ENCODE results near the gene ATL1.
"Not testable (repeated sequence)": the region's sequence is repeated elsewhere in the genome, so short reads cannot be mapped to it uniquely, and the experiment has no call there.

Gene ATL1

GRCh38 chr14:50602035-50602434, 42.1 kb downstream of the ATL1 start:
- TF ChIP-seq POLR2A (IDR thresholded peaks at IDR 0.05; ENCODE audit: low read depth, low read length): no peak
- no peak for DNase-seq (ENCODE audit: insufficient read length, low spot score)
- FAIRE-seq: no peak

GRCh38 chr14:50603565-50603964, 43.6 kb downstream of the ATL1 start:
- TF ChIP-seq POLR2A (IDR thresholded peaks at IDR 0.05; ENCODE audit: low read depth, low read length): no peak
- no peak for DNase-seq (ENCODE audit: insufficient read length, low spot score)
- FAIRE-seq: no peak

- FAIRE-seq: no peak
- DNase-seq (ENCODE audit: insufficient read length, low spot score): no peak
- TF ChIP-seq POLR2A (IDR thresholded peaks at IDR 0.05; ENCODE audit: low read depth, low read length): no peak
Measured at GRCh38 chr14:50605766-50606165, 45.8 kb downstream of the ATL1 start.

GRCh38 chr14:50606468-50606867, 46.5 kb downstream of the ATL1 start:
- DNase-seq (ENCODE audit: insufficient read length, low spot score): no peak
- no peak for TF ChIP-seq POLR2A (IDR thresholded peaks at IDR 0.05; ENCODE audit: low read depth, low read length)

DNA sequence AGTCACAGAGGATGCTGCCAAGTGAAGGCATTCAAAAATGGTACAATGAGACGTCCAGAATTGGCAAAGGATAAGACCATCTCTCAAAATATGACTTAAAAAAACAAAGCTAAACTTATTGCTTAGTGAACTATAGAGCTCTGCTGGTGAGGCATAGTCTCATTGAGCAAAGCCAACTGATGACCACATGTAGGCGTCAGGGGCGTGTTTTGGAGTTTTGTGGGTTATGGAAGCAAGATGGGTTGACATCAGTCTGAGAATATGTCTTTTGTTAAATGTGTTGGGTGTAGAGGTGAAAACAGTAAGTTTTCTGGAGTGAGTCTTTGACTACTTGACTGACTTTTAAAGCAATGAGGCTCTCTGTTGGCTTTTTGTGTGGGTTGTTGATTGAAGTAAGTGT, 47.2 kb downstream of the ATL1 start:
- no peak for DNase-seq (ENCODE audit: insufficient read length, low spot score)
- TF ChIP-seq POLR2A (IDR thresholded peaks at IDR 0.05; ENCODE audit: low read depth, low read length): no peak
- no peak for FAIRE-seq

More at GRCh38 chr14:50606468-50606867, 46.5 kb downstream of the ATL1 start:
- no peak for FAIRE-seq

DNA sequence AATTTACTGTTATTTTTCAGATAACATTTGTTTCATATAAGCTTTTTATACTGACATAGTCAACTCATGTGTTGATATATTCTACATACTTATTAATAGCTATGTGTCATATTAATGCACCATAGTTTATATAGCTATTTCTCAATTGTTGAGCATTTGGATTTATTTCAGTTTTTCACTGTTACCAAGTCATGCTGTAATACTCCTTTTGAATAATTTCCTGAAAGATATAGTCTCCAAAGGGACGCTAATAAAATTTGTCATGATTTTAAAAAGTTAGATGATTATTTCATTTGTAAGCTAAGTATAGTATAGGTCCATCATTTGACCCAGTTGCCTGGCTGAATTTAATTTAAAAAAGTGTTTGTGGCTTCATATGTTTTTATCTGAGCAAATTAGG, 47.8 kb downstream of the ATL1 start:
- FAIRE-seq (no peak), DNase-seq (ENCODE audit: insufficient read length, low spot score) (no peak)
- TF ChIP-seq POLR2A (IDR thresholded peaks at IDR 0.05; ENCODE audit: low read depth, low read length): no peak

DNA sequence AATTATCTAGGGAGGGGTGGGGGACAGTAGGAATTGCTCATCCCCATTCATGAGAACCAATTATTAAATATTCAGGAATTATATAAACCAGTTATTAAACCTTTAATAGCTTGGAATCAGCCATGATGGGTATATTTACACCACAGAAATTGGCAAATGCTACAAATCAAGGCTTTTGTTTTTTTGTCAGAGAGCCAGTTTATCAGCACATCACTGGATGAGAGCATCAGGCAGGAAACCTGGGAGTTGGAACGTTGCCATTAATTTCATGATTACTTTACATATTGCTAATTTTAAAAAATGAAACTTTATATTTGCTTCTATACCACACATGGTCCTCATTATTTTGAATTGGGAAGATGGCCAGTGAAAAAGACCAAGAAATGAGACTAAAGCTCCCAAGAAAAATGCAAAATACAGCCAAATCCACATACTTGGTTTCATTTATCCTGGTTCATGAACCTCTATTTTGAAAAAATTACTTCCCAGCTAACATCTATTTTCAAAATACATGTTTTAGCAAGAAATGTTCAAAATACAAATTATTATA, 48.4 kb downstream of the ATL1 start:
- TF ChIP-seq POLR2A (IDR thresholded peaks at IDR 0.05; ENCODE audit: low read depth, low read length): no peak
- FAIRE-seq (no peak), DNase-seq (ENCODE audit: insufficient read length, low spot score) (no peak)

GRCh38 chr14:50610465-50610864, 50.5 kb downstream of the ATL1 start:
- no peak for DNase-seq (ENCODE audit: insufficient read length, low spot score)
- FAIRE-seq: no peak
- no peak for TF ChIP-seq POLR2A (IDR thresholded peaks at IDR 0.05; ENCODE audit: low read depth, low read length)

- DNase-seq (ENCODE audit: insufficient read length, low spot score) (no peak), FAIRE-seq (no peak)
- TF ChIP-seq POLR2A (IDR thresholded peaks at IDR 0.05; ENCODE audit: low read depth, low read length): no peak
Measured at GRCh38 chr14:50612806-50613205, 52.9 kb downstream of the ATL1 start.

DNA sequence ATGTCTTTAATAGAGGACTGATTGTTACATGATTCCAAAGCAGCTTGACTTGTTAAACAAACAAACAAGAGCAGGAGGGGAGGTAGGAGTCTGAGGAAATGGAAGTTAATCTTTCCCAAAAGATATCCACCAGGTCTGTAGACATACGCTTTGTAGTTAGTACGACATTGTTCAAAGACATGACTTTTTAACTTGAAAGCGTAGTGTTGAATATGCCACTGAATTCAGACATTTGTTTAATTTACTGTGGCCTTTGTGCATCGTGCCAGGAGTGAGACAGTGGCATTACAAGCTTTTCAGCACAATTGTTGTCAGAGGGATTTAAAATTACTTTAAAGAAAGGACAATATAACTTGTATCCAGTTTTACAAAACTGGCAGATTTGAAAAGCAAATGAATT, 55.1 kb downstream of the ATL1 start:
- no peak for DNase-seq (ENCODE audit: insufficient read length, low spot score)
- no peak for FAIRE-seq
- TF ChIP-seq POLR2A (IDR thresholded peaks at IDR 0.05; ENCODE audit: low read depth, low read length): no peak

GRCh38 chr14:50615552-50615951, 55.6 kb downstream of the ATL1 start:
- TF ChIP-seq POLR2A (IDR thresholded peaks at IDR 0.05; ENCODE audit: low read depth, low read length): no peak
- FAIRE-seq (no peak), DNase-seq (ENCODE audit: insufficient read length, low spot score) (no peak)

DNA sequence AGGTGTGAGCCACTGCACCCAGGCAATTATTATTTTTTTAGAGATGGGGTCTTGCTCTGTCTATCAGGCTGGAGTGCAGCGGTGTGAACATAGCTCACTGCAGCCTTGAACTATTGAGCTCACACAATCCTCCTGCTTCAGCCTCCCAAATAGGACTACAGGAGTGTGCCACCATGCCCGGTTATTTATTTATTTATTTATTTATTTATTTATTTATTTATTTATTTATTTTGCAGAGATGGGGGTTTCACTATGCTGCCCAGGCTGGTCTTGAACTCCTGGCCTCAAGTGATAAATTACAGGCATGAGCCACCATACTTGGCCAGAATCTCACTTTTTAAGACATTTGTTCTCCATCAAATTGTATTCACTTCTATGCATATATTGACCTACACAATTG, 56.3 kb downstream of the ATL1 start:
- FAIRE-seq (no peak), DNase-seq (ENCODE audit: insufficient read length, low spot score) (no peak)
- TF ChIP-seq POLR2A (IDR thresholded peaks at IDR 0.05; ENCODE audit: low read depth, low read length): no peak

DNA sequence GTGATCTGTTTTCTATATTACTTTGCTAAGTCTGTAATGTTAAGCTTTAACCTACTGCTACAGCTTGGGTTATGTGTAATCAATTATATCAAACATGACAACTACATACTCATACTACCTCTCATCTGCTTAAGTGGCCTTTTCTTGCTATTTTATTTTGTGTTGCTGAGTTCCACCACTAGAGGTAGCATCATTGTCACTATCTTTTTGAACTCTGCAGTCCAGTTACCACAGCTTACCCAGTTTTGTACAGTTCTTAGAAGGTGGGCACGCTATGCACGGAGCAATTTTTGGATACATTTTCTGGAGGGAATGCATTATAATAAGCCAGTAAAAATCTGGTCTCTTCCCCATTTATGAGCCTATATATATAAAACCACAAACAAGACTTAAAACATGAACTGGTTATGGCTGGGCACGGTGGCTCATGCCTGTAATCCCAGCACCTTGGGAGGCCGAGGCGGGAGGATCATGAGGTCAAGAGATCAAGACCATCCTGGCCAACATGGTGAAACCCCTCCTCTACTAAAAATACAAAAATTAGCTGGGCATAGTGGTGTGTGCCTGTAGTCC, 59.7 kb downstream of the ATL1 start:
- DNase-seq (ENCODE audit: insufficient read length, low spot score) (peak; percentile 1), FAIRE-seq (peak; percentile 87)
- no peak for TF ChIP-seq POLR2A (IDR thresholded peaks at IDR 0.05; ENCODE audit: low read depth, low read length)

- TF ChIP-seq POLR2A (IDR thresholded peaks at IDR 0.05; ENCODE audit: low read depth, low read length): no peak
- FAIRE-seq: no peak
- no peak for DNase-seq (ENCODE audit: insufficient read length, low spot score)
Measured at GRCh38 chr14:50620341-50620740, 60.4 kb downstream of the ATL1 start.

- TF ChIP-seq POLR2A (IDR thresholded peaks at IDR 0.05; ENCODE audit: low read depth, low read length): no peak
- FAIRE-seq: no peak
- no peak for DNase-seq (ENCODE audit: insufficient read length, low spot score)
Measured at GRCh38 chr14:50622978-50623377, 63.0 kb downstream of the ATL1 start.

GRCh38 chr14:50624447-50624846, 64.5 kb downstream of the ATL1 start:
- FAIRE-seq: no peak
- no peak for TF ChIP-seq POLR2A (IDR thresholded peaks at IDR 0.05; ENCODE audit: low read depth, low read length)
- no peak for DNase-seq (ENCODE audit: insufficient read length, low spot score)

- FAIRE-seq: not testable (repeated sequence)
Measured at GRCh38 chr14:50624947-50625346, 65.0 kb downstream of the ATL1 start.

More at GRCh38 chr14:50624947-50625346, 65.0 kb downstream of the ATL1 start:
- DNase-seq (ENCODE audit: insufficient read length, low spot score): not testable (repeated sequence)
